H7 (cell line): Measurements from ENCODE around the gene ZWILCH. TPM values are rescaled to one million over a fixed set of nuclear protein-coding genes. Genes with fewer than 3 reads are reported as not detected.

Experiments
- DNase-seq: peaks from one replicate; pipeline ENCODE4 v3.0.0; 2012
- H3K27me3 ChIP-seq: 2 replicates; pipeline ENCODE4 v1.6.0; 2011; ENCODE audit warnings: mild to moderate bottlenecking, low read length; ENCODE audit not compliant: control insufficient read depth, insufficient read depth
- H3K36me3 ChIP-seq: replicated peaks from 2 replicates; pipeline ENCODE4 v1.5.1; 2011; ENCODE audit warnings: low read length; ENCODE audit not compliant: control insufficient read depth, insufficient read depth
- H3K4me3 ChIP-seq: 2 replicates; pipeline ENCODE4 v1.5.1; 2011; ENCODE audit warnings: low read depth, mild to moderate bottlenecking, control low read depth, low read length, moderate library complexity; ENCODE audit not compliant: insufficient read depth
- total RNA-seq: library from RNA; depleted of rRNA; stranded (reverse); fragments of >200 nt; shearing (Covaris generic); gene quantifications from 2 replicates; pipeline ENCODE4 v1.2.3, GENCODE V29; 2014; rRNA removed

ZWILCH gene
- total RNA-seq, 1 experiment from 2014 or later, result 68.3 TPM

- Histone ChIP-seq H3K4me3 (no peak overlapping the region), H3K27me3 (no peaks in the 10 kb centered on the region), H3K36me3 (no peaks in the 10 kb centered on the region)
- no peak for DNase-seq
Observed at GRCh38 chr15:66591322-66591862, 86.3 kb downstream of the ZWILCH start.

GRCh38 chr15:66592505-66593218 is 87.5 kb downstream of the ZWILCH start:
- no peaks in the 10 kb centered on the region for H3K36me3 ChIP-seq
- peak; percentile 26 for DNase-seq
- no peak overlapping the region for H3K4me3 ChIP-seq
- no peaks in the 10 kb centered on the region for H3K27me3 ChIP-seq

- H3K27me3 ChIP-seq, result no peaks in the 10 kb centered on the region
- no peaks in the 10 kb centered on the region for H3K36me3 ChIP-seq
- no peak overlapping the region for H3K4me3 ChIP-seq
- no peak for DNase-seq
Observed at GRCh38 chr15:66593219-66593780, 88.2 kb downstream of the ZWILCH start.

DNA sequence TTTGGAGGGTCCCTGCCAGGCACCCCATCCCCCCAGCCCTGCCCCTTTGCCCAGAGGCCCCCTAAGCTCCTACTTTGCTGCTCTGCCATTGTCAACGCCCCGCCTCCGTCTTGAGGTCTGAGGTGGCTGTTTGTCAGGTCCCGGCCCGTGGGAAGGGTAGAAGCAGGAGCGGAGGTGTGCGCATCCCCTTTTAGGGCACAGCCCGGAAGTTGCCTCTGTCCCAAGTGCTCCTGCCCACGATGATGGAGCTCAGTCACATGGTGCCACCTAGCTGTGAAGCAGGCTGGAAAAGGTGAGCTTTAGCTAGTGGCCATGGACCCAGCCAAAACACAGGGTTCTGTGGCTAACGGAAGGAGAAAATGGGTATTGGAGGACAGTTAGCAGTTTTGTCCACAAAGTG is 89.2 kb downstream of the ZWILCH start:
- DNase-seq, result peak; percentile 60
- Histone ChIP-seq H3K36me3 (no peaks in the 10 kb centered on the region), H3K4me3 (no peak overlapping the region), H3K27me3 (no peaks in the 10 kb centered on the region)

- Histone ChIP-seq H3K36me3 (no peaks in the 10 kb centered on the region), H3K27me3 (no peaks in the 10 kb centered on the region), H3K4me3 (no peak overlapping the region)
- no peak for DNase-seq
Observed at GRCh38 chr15:66594836-66595235, 89.7 kb downstream of the ZWILCH start.

GRCh38 chr15:66595332-66595731 is 90.2 kb downstream of the ZWILCH start:
- no peak for DNase-seq
- Histone ChIP-seq H3K36me3 (no peaks in the 10 kb centered on the region), H3K27me3 (no peaks in the 10 kb centered on the region), H3K4me3 (no peak overlapping the region)

GRCh38 chr15:66595931-66596545 is 90.9 kb downstream of the ZWILCH start:
- no peak for DNase-seq
- H3K27me3 ChIP-seq, result no peaks in the 10 kb centered on the region; the same call in 1 of the 2 replicates
- no peak overlapping the region for H3K4me3 ChIP-seq
- no peaks in the 10 kb centered on the region for H3K36me3 ChIP-seq

- Histone ChIP-seq H3K4me3 (no peak overlapping the region), H3K27me3 (no peaks in the 10 kb centered on the region; the same call in 1 of the 2 replicates), H3K36me3 (no peaks in the 10 kb centered on the region)
- no peak for DNase-seq
Observed at GRCh38 chr15:66598095-66598815, 93.1 kb downstream of the ZWILCH start.

Other genes with a start within 250 kb of the ZWILCH start
- 26.9 and 28.4 TPM in 2 replicates for gene DIS3L, start 211.8 kb upstream of the ZWILCH start, total RNA-seq
- 16.2 and 17.0 TPM in 2 replicates for gene TIPIN, start 148.6 kb upstream of the ZWILCH start, total RNA-seq
- 42.6 and 45.8 TPM in 2 replicates for gene MAP2K1, start 118.4 kb upstream of the ZWILCH start, total RNA-seq
- 23.9 and 29.6 TPM in 2 replicates for gene SNAPC5, start 7.6 kb upstream of the ZWILCH start, total RNA-seq
- 5,862 and 6,291 TPM in 2 replicates for gene RPL4, start 471 bp upstream of the ZWILCH start, total RNA-seq
- gene LCTL, start 60.7 kb downstream of the ZWILCH start, total RNA-seq, result 1.9 TPM in 2 replicates
- gene SMAD6, start 196.9 kb downstream of the ZWILCH start, total RNA-seq, result 24.8 and 25.4 TPM in 2 replicates